IMR-90 (cell line): ENCODE results near the gene VWA8.

Experiments
- BHLHE40 ChIP-seq: fragments of 150-350 bp; IDR thresholded peaks from 2 replicates; pipeline ENCODE4 v1.6.1; 2016; ENCODE audit warnings: mild to moderate bottlenecking, low read depth, low read length
- CEBPB ChIP-seq: IDR thresholded peaks from 2 replicates; pipeline ENCODE4 v1.6.1; 2012; ENCODE audit warnings: low read depth, low read length, improper control_type of control experiment
- CHD1 ChIP-seq: IDR thresholded peaks from 2 replicates; pipeline ENCODE4 v1.6.1; 2012; ENCODE audit warnings: low read depth, low read length, improper control_type of control experiment
- ELK1 ChIP-seq: fragments of 150-350 bp; IDR thresholded peaks from 2 replicates; pipeline ENCODE4 v1.6.1; 2016; ENCODE audit warnings: low read depth, mild to moderate bottlenecking, low read length, moderate library complexity, borderline replicate concordance
- FOS ChIP-seq: fragments of 150-350 bp; IDR thresholded peaks from 2 replicates; pipeline ENCODE4 v1.6.1; 2016; ENCODE audit warnings: low read depth, low read length
- MAFK ChIP-seq: IDR thresholded peaks from 2 replicates; pipeline ENCODE4 v1.6.1; 2012; ENCODE audit warnings: low read depth, low read length, improper control_type of control experiment
- MAZ ChIP-seq: IDR thresholded peaks from 2 replicates; pipeline ENCODE4 v1.6.1; 2012; ENCODE audit warnings: low read depth, mild to moderate bottlenecking, low read length, improper control_type of control experiment, moderate library complexity, borderline replicate concordance
- NFE2L2 ChIP-seq: fragments of 150-350 bp; IDR thresholded peaks from 2 replicates; pipeline ENCODE4 v1.6.1; 2016; ENCODE audit warnings: low read depth, mild to moderate bottlenecking, low read length
- POLR2A ChIP-seq: IDR thresholded peaks from 2 replicates; pipeline ENCODE4 v1.6.1; 2012; ENCODE audit warnings: mild to moderate bottlenecking, low read depth, low read length
- RAD21 ChIP-seq: IDR thresholded peaks from 2 replicates; pipeline ENCODE4 v1.6.1; 2012; ENCODE audit warnings: low read length, improper control_type of control experiment
- RFX5 ChIP-seq: IDR thresholded peaks from 2 replicates; pipeline ENCODE4 v1.8.0; 2012; ENCODE audit warnings: low read depth, mild to moderate bottlenecking, low read length, moderate library complexity
- SMC3 ChIP-seq: fragments of 150-350 bp; IDR thresholded peaks from 2 replicates; pipeline ENCODE4 v1.6.1; 2016; ENCODE audit warnings: low read depth, mild to moderate bottlenecking, antibody characterized with exemption, low read length, moderate library complexity
- TF ChIP-seq, protein P1 (sequence below): conservative IDR thresholded peaks from 2 replicates; pipeline ENCODE4 v1.5.1; 2012; ENCODE audit warnings: mild to moderate bottlenecking, low read depth, low read length, improper control_type of control experiment
- TF ChIP-seq, protein P2 (sequence below): fragments of 150-350 bp; IDR thresholded peaks from 2 replicates; pipeline ENCODE4 v1.6.1; 2017; ENCODE audit warnings: mild to moderate bottlenecking, antibody characterized with exemption, low read length, low read depth

GRCh38 chr13:41596190-41596589, 364.7 kb downstream of the VWA8 start:
- TF ChIP-seq, protein P1, sequence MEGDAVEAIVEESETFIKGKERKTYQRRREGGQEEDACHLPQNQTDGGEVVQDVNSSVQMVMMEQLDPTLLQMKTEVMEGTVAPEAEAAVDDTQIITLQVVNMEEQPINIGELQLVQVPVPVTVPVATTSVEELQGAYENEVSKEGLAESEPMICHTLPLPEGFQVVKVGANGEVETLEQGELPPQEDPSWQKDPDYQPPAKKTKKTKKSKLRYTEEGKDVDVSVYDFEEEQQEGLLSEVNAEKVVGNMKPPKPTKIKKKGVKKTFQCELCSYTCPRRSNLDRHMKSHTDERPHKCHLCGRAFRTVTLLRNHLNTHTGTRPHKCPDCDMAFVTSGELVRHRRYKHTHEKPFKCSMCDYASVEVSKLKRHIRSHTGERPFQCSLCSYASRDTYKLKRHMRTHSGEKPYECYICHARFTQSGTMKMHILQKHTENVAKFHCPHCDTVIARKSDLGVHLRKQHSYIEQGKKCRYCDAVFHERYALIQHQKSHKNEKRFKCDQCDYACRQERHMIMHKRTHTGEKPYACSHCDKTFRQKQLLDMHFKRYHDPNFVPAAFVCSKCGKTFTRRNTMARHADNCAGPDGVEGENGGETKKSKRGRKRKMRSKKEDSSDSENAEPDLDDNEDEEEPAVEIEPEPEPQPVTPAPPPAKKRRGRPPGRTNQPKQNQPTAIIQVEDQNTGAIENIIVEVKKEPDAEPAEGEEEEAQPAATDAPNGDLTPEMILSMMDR, result peak; percentile 19; the same call in 1 of the 2 replicates
- no peak for TF ChIP-seq RAD21
- TF ChIP-seq MAFK, result no peak
- no peak for TF ChIP-seq CEBPB
- no peak for TF ChIP-seq FOS
- no peak for TF ChIP-seq POLR2A
- no peak for TF ChIP-seq MAZ
- TF ChIP-seq SMC3, result no peak
- TF ChIP-seq RFX5, result no peak
- TF ChIP-seq ELK1, result no peak
- TF ChIP-seq CHD1, result no peak
- TF ChIP-seq, protein P2, sequence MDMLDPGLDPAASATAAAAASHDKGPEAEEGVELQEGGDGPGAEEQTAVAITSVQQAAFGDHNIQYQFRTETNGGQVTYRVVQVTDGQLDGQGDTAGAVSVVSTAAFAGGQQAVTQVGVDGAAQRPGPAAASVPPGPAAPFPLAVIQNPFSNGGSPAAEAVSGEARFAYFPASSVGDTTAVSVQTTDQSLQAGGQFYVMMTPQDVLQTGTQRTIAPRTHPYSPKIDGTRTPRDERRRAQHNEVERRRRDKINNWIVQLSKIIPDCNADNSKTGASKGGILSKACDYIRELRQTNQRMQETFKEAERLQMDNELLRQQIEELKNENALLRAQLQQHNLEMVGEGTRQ, result no peak
- no peak for TF ChIP-seq BHLHE40
- TF ChIP-seq NFE2L2, result no peak
